Gastrocnemius medialis (tissue), 4 donors: ENCODE measurements around the gene PRR5. TPM values are rescaled to one million over a fixed set of nuclear protein-coding genes. Genes with fewer than 3 reads are reported as not detected.

Experiments
- ATAC-seq, 2 donors: fragments of 150-250 bp; one replicate each; pipeline ENCODE4 v1.9.1; 2016
- DNase-seq, 2 donors: peaks; one replicate each; pipeline ENCODE4 v3.0.0-alpha.2; 2019
- H3K27ac ChIP-seq, 4 donors: fragments of 200-600 bp; sonication (generic); 1 replicate in 1 of 4; 2 replicates in 3 of 4; pipeline ENCODE4 v1.5.1; 2016 to 2018; ENCODE audit warnings: mild to moderate bottlenecking in 2 of 4, moderate library complexity in 1 of 4
- H3K27me3 ChIP-seq, 3 donors: fragments of 200-600 bp; sonication (generic) in 2 of 3; 1 replicate in 1 of 3; 2 replicates in 2 of 3; pipeline versions ENCODE4 v1.5.1 to v1.6.0; 2016 to 2019; ENCODE audit warnings: mild to moderate bottlenecking in 1 of 3, moderate library complexity in 1 of 3
- H3K36me3 ChIP-seq, 2 donors: fragments of 200-600 bp; sonication (generic) in 1 of 2; one replicate each; pipeline ENCODE4 v1.5.1; 2017 to 2018
- H3K4me1 ChIP-seq, 2 donors: fragments of 200-600 bp; sonication (generic) in 1 of 2; one replicate each; pipeline ENCODE4 v1.5.1; 2016 to 2017; ENCODE audit warnings: mild to moderate bottlenecking in 2 of 2
- H3K4me3 ChIP-seq, 4 donors: fragments of 200-600 bp; sonication (generic) in 3 of 4; 1 replicate in 1 of 4; 2 replicates in 3 of 4; pipeline ENCODE4 v1.5.1; 2016 to 2019; ENCODE audit warnings: mild to moderate bottlenecking in 2 of 4
- H3K9me3 ChIP-seq, 3 donors: fragments of 200-600 bp; sonication (generic) in 2 of 3; 1 replicate in 1 of 3; 2 replicates in 2 of 3; pipeline ENCODE4 v1.5.1; 2016 to 2019
- CTCF ChIP-seq, 5 experiments: fragments of 450-650 bp in 3 of 5; fragments of 200-600 bp in 2 of 5; sonication (generic) in 2 of 5; IDR thresholded peaks in 4 of 5; conservative IDR thresholded peaks in 1 of 5; 1 replicate in 4 of 5; 2 replicates in 1 of 5; pipeline ENCODE4 v1.5.1; 2016 to 2019; ENCODE audit warnings: antibody characterized with exemption in 5 of 5, mild to moderate bottlenecking in 3 of 5, moderate library complexity in 3 of 5
- POLR2A ChIP-seq, 2 donors: fragments of 450-650 bp; IDR thresholded peaks; one replicate each; pipeline ENCODE4 v1.6.1; 2017; ENCODE audit warnings: antibody characterized with exemption in 2 of 2, mild to moderate bottlenecking in 2 of 2, moderate library complexity in 2 of 2
- in situ Hi-C, 4 donors: fragments of 200-750 bp; cut with MboI; loops; one replicate each; pipeline versions ENCODE4 v1.15.0 to v1.8.0; 2017; ENCODE audit warnings: low sequenced_read_pairs in 4 of 4
- intact Hi-C: fragments of 100-400 bp; cut with DNase I; formaldehyde crosslinking; loops from one replicate; pipeline ENCODE4 v1.15.1; 2023; ENCODE audit warnings: low total_unique reads
- total RNA-seq, 4 donors: library from RNA; depleted of rRNA; stranded (reverse); fragments of >200 nt; gene quantifications; one replicate each; pipeline versions ENCODE4 v1.1.0 to v1.2.3, GENCODE V29; 2016

The PRR5 gene
- total RNA-seq, 4 donors from 2014 or later = 0.34 to 15.2 (median 1.3) TPM

GRCh38 chr22:44764974-44765373 is 63.0 kb downstream of the PRR5 start:
- Histone ChIP-seq H3K27ac (no peak overlapping the region), H3K9me3 (no peaks in the 10 kb centered on the region), H3K36me3 (no peaks in the 10 kb centered on the region), H3K4me3 (no peak overlapping the region), H3K27me3 (no peaks in the 10 kb centered on the region), H3K4me1 (no peaks in the 10 kb centered on the region)
- in situ Hi-C loops = no loop called here
- ATAC-seq (no peak), DNase-seq (peak in 1 of 2 donors; percentile 15)
- intact Hi-C loops = no loop called here
- TF ChIP-seq POLR2A (IDR thresholded peaks at IDR 0.05) = no peak
- no peak for TF ChIP-seq CTCF (IDR thresholded peaks at IDR 0.05 in 4 of 5, conservative IDR thresholded peaks at IDR 0.05 in 1 of 5)

- TF ChIP-seq CTCF (IDR thresholded peaks at IDR 0.05 in 4 of 5, conservative IDR thresholded peaks at IDR 0.05 in 1 of 5) = no peak
- TF ChIP-seq POLR2A (IDR thresholded peaks at IDR 0.05) = no peak
- H3K4me1 ChIP-seq = no peaks in the 10 kb centered on the region
- H3K27ac ChIP-seq = peak overlapping the region in 1 of 4 donors; percentile 33
- no peak overlapping the region for H3K4me3 ChIP-seq
- ATAC-seq (peak in 1 of 2 donors; percentile 56), DNase-seq (peak; percentile 9 to 46)
- H3K9me3 ChIP-seq = no peaks in the 10 kb centered on the region
- intact Hi-C loops = no loop called here
- no peaks in the 10 kb centered on the region for H3K36me3 ChIP-seq
- H3K27me3 ChIP-seq = no peaks in the 10 kb centered on the region
- in situ Hi-C loops = no loop called here
Measured at GRCh38 chr22:44765571-44766285, 63.7 kb downstream of the PRR5 start.

- H3K27me3 ChIP-seq = peaks cover 0 to 4% (median 0%) of the 10 kb centered on the region in 3 donors
- H3K36me3 ChIP-seq = no peaks in the 10 kb centered on the region
- no peaks in the 10 kb centered on the region for H3K9me3 ChIP-seq
- no peak overlapping the region for H3K4me3 ChIP-seq
- no peak for DNase-seq
- H3K27ac ChIP-seq = no peak overlapping the region
- TF ChIP-seq CTCF (IDR thresholded peaks at IDR 0.05 in 4 of 5, conservative IDR thresholded peaks at IDR 0.05 in 1 of 5) (no peak), POLR2A (IDR thresholded peaks at IDR 0.05) (no peak)
- no peak for ATAC-seq
- H3K4me1 ChIP-seq = no peaks in the 10 kb centered on the region
- in situ Hi-C loops (no loop called here), intact Hi-C loops (no loop called here)
Measured at GRCh38 chr22:44773082-44773481, 71.1 kb downstream of the PRR5 start.

GRCh38 chr22:44775862-44776261 is 73.9 kb downstream of the PRR5 start:
- DNase-seq (no peak), ATAC-seq (no peak)
- Histone ChIP-seq H3K4me3 (no peak overlapping the region), H3K4me1 (no peaks in the 10 kb centered on the region), H3K9me3 (no peaks in the 10 kb centered on the region), H3K36me3 (no peaks in the 10 kb centered on the region), H3K27me3 (peaks cover 0 to 4% (median 0%) of the 10 kb centered on the region in 3 donors), H3K27ac (no peak overlapping the region)
- in situ Hi-C loops (no loop called here), intact Hi-C loops (no loop called here)
- no peak for TF ChIP-seq POLR2A (IDR thresholded peaks at IDR 0.05)
- no peak for TF ChIP-seq CTCF (IDR thresholded peaks at IDR 0.05 in 4 of 5, conservative IDR thresholded peaks at IDR 0.05 in 1 of 5)
